GM21529 (cell line): Measurements from ENCODE around the gene ASIC2.

Experiments
- ATAC-seq: cut with Tn5 transposase; IDR thresholded peaks from one replicate; pipeline ENCODE4 v1.9.1; 2021; ENCODE audit not compliant: unreplicated experiment

The ASIC2 gene

GRCh38 chr17:33258296-33258695, 34.8 kb downstream of the ASIC2 start:
- ATAC-seq: no peak

- no peak for ATAC-seq
These were observed 47.9 kb downstream of the ASIC2 start for GRCh38 chr17:33245183-33245582.

- no peak for ATAC-seq
These were observed 49.4 kb downstream of the ASIC2 start for GRCh38 chr17:33243732-33244131.

- ATAC-seq: no peak
These were observed 50.5 kb downstream of the ASIC2 start for GRCh38 chr17:33242375-33243124.

GRCh38 chr17:33241390-33241789, 51.7 kb downstream of the ASIC2 start:
- no peak for ATAC-seq

GRCh38 chr17:33240362-33240761, 52.7 kb downstream of the ASIC2 start:
- no peak for ATAC-seq

GRCh38 chr17:33239702-33240101, 53.4 kb downstream of the ASIC2 start:
- no peak for ATAC-seq

- no peak for ATAC-seq
These were observed 58.0 kb downstream of the ASIC2 start for GRCh38 chr17:33234930-33235685.

- ATAC-seq: no peak
These were observed 58.9 kb downstream of the ASIC2 start for GRCh38 chr17:33234233-33234632.

- ATAC-seq: no peak
These were observed 59.3 kb downstream of the ASIC2 start for GRCh38 chr17:33233811-33234177.

- ATAC-seq: no peak
These were observed 63.6 kb downstream of the ASIC2 start for GRCh38 chr17:33229499-33229898.

- no peak for ATAC-seq
These were observed 64.1 kb downstream of the ASIC2 start for GRCh38 chr17:33229028-33229427.

- ATAC-seq: no peak
These were observed 64.5 kb downstream of the ASIC2 start for GRCh38 chr17:33228548-33228947.

- no peak for ATAC-seq
These were observed 65.2 kb downstream of the ASIC2 start for GRCh38 chr17:33227911-33228310.

GRCh38 chr17:33225994-33226393, 67.1 kb downstream of the ASIC2 start:
- no peak for ATAC-seq

- no peak for ATAC-seq
These were observed 67.6 kb downstream of the ASIC2 start for GRCh38 chr17:33225509-33225908.

GRCh38 chr17:33220036-33220435, 73.1 kb downstream of the ASIC2 start:
- ATAC-seq: no peak

- no peak for ATAC-seq
These were observed 74.1 kb downstream of the ASIC2 start for GRCh38 chr17:33218698-33219601.

GRCh38 chr17:33217891-33218290, 75.2 kb downstream of the ASIC2 start:
- no peak for ATAC-seq

- no peak for ATAC-seq
These were observed 78.1 kb downstream of the ASIC2 start for GRCh38 chr17:33214996-33215395.

- ATAC-seq: no peak
These were observed 82.8 kb downstream of the ASIC2 start for GRCh38 chr17:33210285-33210684.
